Measurements from ENCODE around the gene ZNF205. TPM values are rescaled to one million over a fixed set of nuclear protein-coding genes. Genes with fewer than 3 reads are reported as not detected.

ZNF205 gene
- total and polyA plus RNA-seq, 2 of the 8 experiments (the other 6 are each of a cell fraction or from before 2014, with no cell fraction given) = 19.1 to 19.9 TPM

DNA sequence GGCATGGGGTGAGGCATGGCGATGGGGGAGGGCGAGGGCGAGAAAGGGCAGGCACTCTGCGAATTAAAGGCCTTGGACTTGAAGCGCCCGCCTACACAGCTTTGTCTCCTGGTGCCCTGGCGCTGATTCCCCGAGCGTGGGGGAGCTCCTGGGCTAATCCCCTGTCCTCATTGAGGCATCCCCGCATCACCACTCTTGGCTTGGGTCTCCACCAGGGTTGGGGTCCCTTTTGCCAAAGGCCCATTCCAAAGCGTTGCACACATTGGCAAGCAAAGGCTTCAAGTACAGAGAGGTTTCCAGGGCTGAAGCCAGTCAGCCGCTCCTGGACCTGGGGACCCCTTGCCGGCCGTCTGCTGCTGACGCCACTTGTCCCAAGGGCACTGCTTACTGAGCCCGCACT lies 8.0 kb downstream of the ZNF205 start:
- H3K23ac ChIP-seq (ENCODE audit: insufficient read length) = no peak overlapping the region
- H3K4me1 ChIP-seq (replicated peaks in 1 of 4; ENCODE audit: control insufficient read depth in 3 of 4, insufficient read depth in 4 of 4, low read length in 3 of 4) = peaks cover 0 to 3% (median 1%) of the 10 kb centered on the region in 4 experiments; a peak in 3 of 7 replicates
- H2BK20ac ChIP-seq (ENCODE audit: low read length) = no peak overlapping the region
- ChIA-PET CTCF (ENCODE audit: partially characterized antibody) (interaction anchor here (0.6 to 36.8 kb wide), 7 partner anchors 8 to 1065 kb away, joined by 3 to 619 read pairs (median 18); partner anchors contain the start of genes ZNF205, ZNF213 and ZSCAN10), POLR2A (ENCODE audit: partially characterized antibody) (interaction anchor here (0.6 to 7.2 kb wide), 8 partner anchors 8 to 96 kb away, joined by 3 to 168 read pairs (median 6); partner anchors contain the start of genes HCFC1R1, THOC6, ZNF205 and ZNF213)
- peaks cover 10% of the 10 kb centered on the region for H3K23me2 ChIP-seq (ENCODE audit: low read depth, low read length)
- H3K79me2 ChIP-seq (ENCODE audit: control insufficient read depth in 1 of 2, insufficient read depth in 2 of 2, low read length in 2 of 2) = no peaks in the 10 kb centered on the region
- no peak overlapping the region for H4K8ac ChIP-seq (ENCODE audit: extremely low read depth, insufficient read depth, low read length)
- peaks cover 0 to 7% of the 10 kb centered on the region in 2 experiments for H4K20me1 ChIP-seq (replicated peaks in 1 of 2; ENCODE audit: control insufficient read depth in 1 of 2, insufficient read depth in 2 of 2, low read length in 2 of 2)
- H3K27me3 ChIP-seq (replicated peaks in 1 of 4; ENCODE audit: control insufficient read depth in 3 of 4, extremely low read depth in 1 of 4, insufficient read depth in 3 of 4, low read length in 3 of 4) = no peaks in the 10 kb centered on the region
- H3K14ac ChIP-seq (ENCODE audit: insufficient read length) = no peak overlapping the region
- H3K9me3 ChIP-seq (ENCODE audit: insufficient read depth in 2 of 2, low read depth in 1 of 2, low read length in 1 of 2) = no peaks in the 10 kb centered on the region
- H2BK12ac ChIP-seq (ENCODE audit: low read depth, low read length) = no peak overlapping the region
- no peak overlapping the region for H3K4me2 ChIP-seq (ENCODE audit: insufficient read depth in 1 of 2, low read depth in 2 of 2, low read length in 2 of 2)
- DNase-seq (ENCODE audit: low read depth in 1 of 2, low spot score in 2 of 2) = no peak
- H2AFZ ChIP-seq (ENCODE audit: low read length) = no peak overlapping the region
- H3K18ac ChIP-seq (ENCODE audit: extremely low read depth, low read length) = no peak overlapping the region
- no peak overlapping the region for H3K9ac ChIP-seq (replicated peaks in 1 of 4; ENCODE audit: extremely low read depth in 1 of 4, low read depth in 3 of 4, low read length in 3 of 4)
- H4K5ac ChIP-seq (ENCODE audit: insufficient read length, low read depth, low read length) = no peak overlapping the region
- TF ChIP-seq TAF1 (IDR thresholded peaks at IDR 0.05; ENCODE audit: low read depth, low read length) (no peak), GTF2F1 (IDR thresholded peaks at IDR 0.05; ENCODE audit: borderline replicate concordance, low read depth, low read length) (no peak), TEAD4 (IDR thresholded peaks at IDR 0.05; ENCODE audit: low read depth, low read length) (no peak), POLR2AphosphoS5 (IDR thresholded peaks at IDR 0.05; ENCODE audit: low read depth, low read length) (no peak), BRCA1 (IDR thresholded peaks at IDR 0.05; ENCODE audit: low read depth, low read length) (no peak), RFX5 (IDR thresholded peaks at IDR 0.05; ENCODE audit: borderline replicate concordance, low read depth, low read length) (no peak), JUND (IDR thresholded peaks at IDR 0.05; ENCODE audit: low read length) (no peak), SAP30 (IDR thresholded peaks at IDR 0.05; ENCODE audit: insufficient read depth, insufficient replicate concordance, low read length) (no peak)
- TF ChIP-seq, protein P1, sequence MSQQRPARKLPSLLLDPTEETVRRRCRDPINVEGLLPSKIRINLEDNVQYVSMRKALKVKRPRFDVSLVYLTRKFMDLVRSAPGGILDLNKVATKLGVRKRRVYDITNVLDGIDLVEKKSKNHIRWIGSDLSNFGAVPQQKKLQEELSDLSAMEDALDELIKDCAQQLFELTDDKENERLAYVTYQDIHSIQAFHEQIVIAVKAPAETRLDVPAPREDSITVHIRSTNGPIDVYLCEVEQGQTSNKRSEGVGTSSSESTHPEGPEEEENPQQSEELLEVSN (IDR thresholded peaks at IDR 0.05) = no peak
- TF ChIP-seq, protein P2, sequence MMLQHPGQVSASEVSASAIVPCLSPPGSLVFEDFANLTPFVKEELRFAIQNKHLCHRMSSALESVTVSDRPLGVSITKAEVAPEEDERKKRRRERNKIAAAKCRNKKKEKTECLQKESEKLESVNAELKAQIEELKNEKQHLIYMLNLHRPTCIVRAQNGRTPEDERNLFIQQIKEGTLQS (IDR thresholded peaks at IDR 0.05; ENCODE audit: insufficient read depth, low read depth, low read length) = no peak
- no peak overlapping the region for H3K27ac ChIP-seq (ENCODE audit: low read depth, low read length)
- no peak for FAIRE-seq
- H4K91ac ChIP-seq (replicated peaks; ENCODE audit: insufficient read length, low read length) = no peak overlapping the region
- H3K4ac ChIP-seq (replicated peaks; ENCODE audit: insufficient read length, low read depth, low read length) = no peak overlapping the region
- H3K36me3 ChIP-seq (ENCODE audit: control insufficient read depth in 2 of 4, insufficient read depth in 4 of 4, low read length in 3 of 4) = peaks cover 0 to 27% (median 10%) of the 10 kb centered on the region in 4 experiments; a peak in 6 of 8 replicates
- H3K4me3 ChIP-seq (ENCODE audit: extremely low read depth in 1 of 4, insufficient read depth in 2 of 4, low read depth in 3 of 4, low read length in 4 of 4) = no peak overlapping the region
- no peak overlapping the region for H2BK120ac ChIP-seq (replicated peaks; ENCODE audit: low read depth, low read length)
- H2AK5ac ChIP-seq (ENCODE audit: low read depth, low read length) = no peak overlapping the region
- H2BK15ac ChIP-seq (ENCODE audit: low read length) = no peak overlapping the region
- no peak overlapping the region for H3K56ac ChIP-seq (replicated peaks; ENCODE audit: insufficient read length, low read depth, low read length)
- no peaks in the 10 kb centered on the region for H3K79me1 ChIP-seq (ENCODE audit: low read depth, low read length)
- H2BK5ac ChIP-seq (ENCODE audit: low read depth, low read length) = no peak overlapping the region
- 93% methylated on average over 14 of the region's 16 CpGs; no CpG with 5 or more reads in 1 of the 2 experiments for WGBS, 2 experiments (ENCODE audit: extremely low coverage in 1 of 2, insufficient coverage in 1 of 2, insufficient read length in 1 of 2, insufficient replicate concordance in 2 of 2, low coverage in 1 of 2, low lambda C conversion rate in 2 of 2, missing lambda C conversion rate in 1 of 2)

Data from H1 (cell line).